SK-N-SH (cell line): ENCODE measurements around the gene ATG16L2. TPM values are rescaled to one million over a fixed set of nuclear protein-coding genes. Genes with fewer than 3 reads are reported as not detected.

Source experiments
- CTCF ChIA-PET: fragments of 300-600, 350-600 bp; formaldehyde crosslinking; extraction: SDS; loops from one replicate; lab custom pipeline; 2021; lab: Yijun Ruan, JAX
- POLR2A ChIA-PET: fragments of 350-600 bp; sonication (Branson Sonifier 250); formaldehyde crosslinking; extraction: SDS; loops from one replicate; lab custom pipeline; 2020; ENCODE audit warnings: antibody characterized with exemption, inconsistent platforms; lab: Yijun Ruan, JAX
- DNase-seq: peaks from one replicate; pipeline ENCODE4 v3.0.0; 2012
- H2AFZ ChIP-seq: fragments of 200-600 bp; sonication (generic); 2 replicates; pipeline ENCODE4 v1.8.1; 2016; ENCODE audit warnings: antibody characterized with exemption, mild to moderate bottlenecking, low read depth
- H3F3A ChIP-seq: fragments of 200-600 bp; sonication (generic); replicated peaks from 2 replicates; pipeline ENCODE3; 2016; ENCODE audit warnings: antibody characterized with exemption, mild to moderate bottlenecking; ENCODE audit not compliant: insufficient read depth
- H3K27ac ChIP-seq, 2 experiments: fragments of 200-500 bp in 1 of 2; fragments of 200-600 bp in 1 of 2; sonication (Bioruptor generic) in 1 of 2; sonication (generic), shearing (Covaris generic) in 1 of 2; 2 replicates each; pipeline versions ENCODE4 v1.5.1 to v1.6.1; 2014 to 2016; ENCODE audit warnings: low read depth in 2 of 2, inconsistent platforms in 1 of 2, low read length in 1 of 2, mild to moderate bottlenecking in 1 of 2, mixed read lengths in 1 of 2
- H3K27me3 ChIP-seq: fragments of 200-600 bp; sonication (generic), shearing (Covaris generic); 2 replicates; pipeline ENCODE4 v1.6.1; 2016; ENCODE audit warnings: mixed run types; ENCODE audit not compliant: insufficient read depth
- H3K36me3 ChIP-seq, 2 experiments: fragments of 200-500 bp in 1 of 2; fragments of 200-600 bp in 1 of 2; sonication (Bioruptor generic) in 1 of 2; sonication (generic) in 1 of 2; replicated peaks in 1 of 2; 2 replicates each; pipeline versions ENCODE3 to v1.5.1; 2014 to 2016; ENCODE audit warnings: low read length in 1 of 2, mild to moderate bottlenecking in 1 of 2; ENCODE audit not compliant: insufficient read depth in 2 of 2, control insufficient read depth in 1 of 2
- H3K4me1 ChIP-seq, 2 experiments: fragments of 200-500 bp in 1 of 2; fragments of 200-600 bp in 1 of 2; sonication (Bioruptor generic) in 1 of 2; sonication (generic), shearing (Covaris generic) in 1 of 2; 2 replicates each; pipeline versions ENCODE4 v1.5.1 to v1.6.1; 2014 to 2016; ENCODE audit warnings: low read depth in 1 of 2, low read length in 1 of 2, mixed run types in 1 of 2; ENCODE audit not compliant: insufficient read depth in 2 of 2, control insufficient read depth in 1 of 2
- H3K4me2 ChIP-seq: fragments of 200-600 bp; sonication (generic), shearing (Covaris generic); 2 replicates; pipeline ENCODE4 v1.6.1; 2017; ENCODE audit warnings: mixed run types
- H3K4me3 ChIP-seq, 2 experiments: fragments of 200-500 bp in 1 of 2; fragments of 200-600 bp in 1 of 2; sonication (Bioruptor generic) in 1 of 2; sonication (generic), shearing (Covaris generic) in 1 of 2; 2 replicates each; pipeline versions ENCODE4 v1.5.1 to v1.8.1; 2014 to 2016; ENCODE audit warnings: low read depth in 2 of 2, inconsistent platforms in 1 of 2, low read length in 1 of 2, mild to moderate bottlenecking in 1 of 2, mixed read lengths in 1 of 2, moderate library complexity in 1 of 2
- H3K79me2 ChIP-seq: fragments of 200-600 bp; sonication (generic); 2 replicates; pipeline ENCODE4 v1.8.1; 2017; ENCODE audit warnings: mild to moderate bottlenecking; ENCODE audit not compliant: insufficient read depth
- H3K9ac ChIP-seq: fragments of 200-600 bp; sonication (generic); 2 replicates; pipeline ENCODE4 v1.6.1; 2017; ENCODE audit warnings: mixed run types
- H3K9me2 ChIP-seq: fragments of 200-600 bp; sonication (generic); 2 replicates; pipeline ENCODE4 v1.6.1; 2017; ENCODE audit warnings: mixed run types
- H3K9me3 ChIP-seq: fragments of 200-600 bp; sonication (generic); 2 replicates; pipeline ENCODE4 v1.6.1; 2017; ENCODE audit warnings: mixed run types, mild to moderate bottlenecking, moderate library complexity
- H4K20me1 ChIP-seq: fragments of 200-600 bp; sonication (generic); 2 replicates; pipeline ENCODE4 v1.6.1; 2017; ENCODE audit warnings: mild to moderate bottlenecking, mixed run types; ENCODE audit not compliant: insufficient read depth
- ELF1 ChIP-seq: IDR thresholded peaks from 2 replicates; pipeline ENCODE4 v1.4.0; 2012
- EP300 ChIP-seq, 2 experiments: IDR thresholded peaks; 2 replicates each; pipeline versions ENCODE4 v1.4.0 to v1.6.1; 2012; ENCODE audit warnings: borderline replicate concordance in 1 of 2, low read depth in 1 of 2, low read length in 1 of 2
- FOSL2 ChIP-seq: IDR thresholded peaks from 2 replicates; pipeline ENCODE4 v1.4.0; 2012; ENCODE audit warnings: low read depth, mild to moderate bottlenecking, moderate library complexity, borderline replicate concordance
- FOXM1 ChIP-seq: IDR thresholded peaks from 2 replicates; pipeline ENCODE4 v1.4.0; 2012; ENCODE audit warnings: low read depth, mild to moderate bottlenecking
- IRF3 ChIP-seq: fragments of 150-350 bp; IDR thresholded peaks from 2 replicates; pipeline ENCODE4 v1.6.1; 2016; ENCODE audit warnings: mild to moderate bottlenecking, low read depth, low read length
- MEF2A ChIP-seq: IDR thresholded peaks from 2 replicates; pipeline ENCODE4 v1.4.0; 2012; ENCODE audit warnings: low read depth, borderline replicate concordance
- NFIC ChIP-seq: IDR thresholded peaks from 2 replicates; pipeline ENCODE4 v1.4.0; 2012; ENCODE audit warnings: borderline replicate concordance
- NRF1 ChIP-seq: IDR thresholded peaks from 2 replicates; pipeline ENCODE4 v1.6.1; 2012; ENCODE audit warnings: low read depth, mild to moderate bottlenecking, low read length
- PBX3 ChIP-seq: IDR thresholded peaks from 2 replicates; pipeline ENCODE4; 2012
- POLR2AphosphoS5 ChIP-seq: IDR thresholded peaks from 2 replicates; pipeline ENCODE4 v1.6.1; 2012; ENCODE audit warnings: low read depth, low read length
- RAD21 ChIP-seq: IDR thresholded peaks from 2 replicates; pipeline ENCODE4 v1.6.1; 2012; ENCODE audit warnings: mild to moderate bottlenecking, low read length
- RCOR1 ChIP-seq: fragments of 150-350 bp; IDR thresholded peaks from 2 replicates; pipeline ENCODE4 v1.6.1; 2017; ENCODE audit warnings: antibody characterized with exemption, low read length
- RFX5 ChIP-seq: IDR thresholded peaks from 2 replicates; pipeline ENCODE4 v1.6.1; 2012; ENCODE audit warnings: mild to moderate bottlenecking, improper control_type of control experiment, low read length
- TAF1 ChIP-seq: IDR thresholded peaks from 2 replicates; pipeline ENCODE4 v1.6.1; 2012; ENCODE audit warnings: low read depth, mild to moderate bottlenecking, low read length, moderate library complexity, borderline replicate concordance
- TCF12 ChIP-seq: IDR thresholded peaks from 2 replicates; pipeline ENCODE4 v1.4.0; 2012
- USF2 ChIP-seq: fragments of 150-350 bp; IDR thresholded peaks from 2 replicates; pipeline ENCODE4 v1.6.1; 2017; ENCODE audit warnings: antibody characterized with exemption, low read length, low read depth, borderline replicate concordance
- YY1 ChIP-seq: IDR thresholded peaks from 2 replicates; pipeline ENCODE4 v1.4.0; 2012; ENCODE audit warnings: low read depth, mild to moderate bottlenecking
- ZBTB33 ChIP-seq: IDR thresholded peaks from 2 replicates; pipeline ENCODE4 v1.4.0; 2012; ENCODE audit warnings: low read depth, borderline replicate concordance
- WGBS: methylation state at CpG from one replicate; pipeline ENCODE4 v1.1.6; 2017; ENCODE audit warnings: low lambda C conversion rate; 5-methylcytosine and 5-hydroxymethylcytosine counted together
- polyA plus RNA-seq, 3 experiments: library from polyadenylated mRNA; depleted of rRNA; stranded (reverse); fragments of >200 nt; gene quantifications; 2 replicates each; pipeline ENCODE4 v1.2.3, GENCODE V29; 2012

Gene ATG16L2
- polyA plus RNA-seq, 1 of the 3 experiments (the other 2 are of a cell fraction) = 26.9 TPM

- no peak for TF ChIP-seq IRF3
- no peak for TF ChIP-seq YY1
- TF ChIP-seq EP300 (IDR thresholded peaks at IDR 0.05; ENCODE audit: borderline replicate concordance in 1 of 2, low read depth in 1 of 2, low read length in 1 of 2) = no peak
- no peak for TF ChIP-seq TCF12
- TF ChIP-seq USF2 = no peak
Observed at GRCh38 chr11:72832301-72833082, 18.3 kb downstream of the ATG16L2 start (continued).

- Histone ChIP-seq H3K4me3 (no peak overlapping the region), H3K9me3 (no peaks in the 10 kb centered on the region), H3K9ac (no peak overlapping the region), H2AFZ (no peak overlapping the region), H3K79me2 (no peaks in the 10 kb centered on the region), H3K9me2 (no peaks in the 10 kb centered on the region), H3K36me3 (peaks cover 4 to 7% of the 10 kb centered on the region in 2 experiments), H4K20me1 (no peaks in the 10 kb centered on the region), H3F3A (peaks cover 4% of the 10 kb centered on the region), H3K27ac (no peak overlapping the region), H3K27me3 (no peaks in the 10 kb centered on the region), H3K4me1 (peaks cover 5 to 10% of the 10 kb centered on the region in 2 experiments; a peak in 2 of 4 replicates), H3K4me2 (no peak overlapping the region)
- DNase-seq = no peak
- 96% methylated on average over 4 of the region's 5 CpGs for WGBS
- TF ChIP-seq NRF1 (no peak), TAF1 (no peak), NFIC (no peak), MEF2A (no peak), POLR2AphosphoS5 (no peak)
- ChIA-PET POLR2A (no interaction called here), CTCF (interaction anchor here (1.2 to 11.4 kb wide), 7 partner anchors 8 to 456 kb away, joined by 3 to 271 read pairs (median 22); partner anchors contain the start of gene FCHSD2)
Observed at GRCh38 chr11:72833083-72833733, 19.0 kb downstream of the ATG16L2 start.

GRCh38 chr11:72833811-72834493 lies 19.7 kb downstream of the ATG16L2 start:
- H2AFZ ChIP-seq = no peak overlapping the region
- peaks cover 4% of the 10 kb centered on the region for H3F3A ChIP-seq
- peaks cover 6 to 7% of the 10 kb centered on the region in 2 experiments for H3K36me3 ChIP-seq
- no peaks in the 10 kb centered on the region for H3K27me3 ChIP-seq
- H3K9me3 ChIP-seq = no peaks in the 10 kb centered on the region
- H3K79me2 ChIP-seq = no peaks in the 10 kb centered on the region
- no peaks in the 10 kb centered on the region for H3K9me2 ChIP-seq
- ChIA-PET POLR2A (no interaction called here), CTCF (interaction anchor here (1.2 to 11.4 kb wide), 5 partner anchors 8 to 456 kb away, joined by 3 to 271 read pairs (median 30); partner anchors contain the start of gene FCHSD2)
- WGBS = 77% methylated on average over 8 of the region's 8 CpGs
- no peak overlapping the region for H3K27ac ChIP-seq
- no peak for DNase-seq
- H4K20me1 ChIP-seq = no peaks in the 10 kb centered on the region
- peaks cover 5 to 10% of the 10 kb centered on the region in 2 experiments; a peak in 2 of 4 replicates for H3K4me1 ChIP-seq
- no peak overlapping the region for H3K4me3 ChIP-seq
- no peak overlapping the region for H3K4me2 ChIP-seq
- no peak overlapping the region for H3K9ac ChIP-seq
- TF ChIP-seq EP300 (IDR thresholded peaks at IDR 0.05; ENCODE audit: borderline replicate concordance in 1 of 2, low read depth in 1 of 2, low read length in 1 of 2) = no peak
- no peak for TF ChIP-seq FOXM1
- no peak for TF ChIP-seq RAD21
- TF ChIP-seq ZBTB33 = no peak
- TF ChIP-seq FOSL2 = no peak
- TF ChIP-seq RCOR1 = no peak
- TF ChIP-seq NRF1 = no peak
- TF ChIP-seq TAF1 = no peak
- no peak for TF ChIP-seq RFX5
- no peak for TF ChIP-seq ELF1
- TF ChIP-seq NFIC = no peak
- TF ChIP-seq PBX3 = no peak
